MCF 10A (cell line): ENCODE data around the gene SFRP5. TPM values are rescaled to one million over a fixed set of nuclear protein-coding genes. Genes with fewer than 3 reads are reported as not detected.

Source experiments
- BruUV-seq: library from RNA; stranded (reverse); fragments of 400-500 nt; replicated peaks from 2 replicates; lab custom pipeline; 2021; lab: Mats Ljungman, UMichigan
- CTCF ChIA-PET: fragments of 300-600 bp; sonication (Branson Sonifier 250); formaldehyde crosslinking; extraction: SDS; loops from one replicate; lab custom pipeline; 2021; ENCODE audit warnings: antibody characterized with exemption, inconsistent platforms; lab: Yijun Ruan, JAX
- POLR2A ChIA-PET: fragments of 300-600, 350-650 bp; sonication (Branson Sonifier 250); formaldehyde crosslinking; extraction: SDS; loops from one replicate; lab custom pipeline; 2020; ENCODE audit warnings: antibody characterized with exemption, inconsistent platforms; lab: Yijun Ruan, JAX
- DNase-seq: peaks from one replicate; pipeline ENCODE4 v3.0.0-alpha.2; 2018; ENCODE audit not compliant: unreplicated experiment
- H3K27ac Mint-ChIP-seq: one replicate; pipeline ENCODE4 v1.8.0; 2022; ENCODE audit warnings: mild to moderate bottlenecking, low read depth, mixed read lengths; ENCODE audit not compliant: unreplicated experiment
- H3K27me3 Mint-ChIP-seq: one replicate; pipeline ENCODE4 v1.8.0; 2022; ENCODE audit warnings: mixed read lengths; ENCODE audit not compliant: insufficient read depth, unreplicated experiment
- H3K36me3 Mint-ChIP-seq: one replicate; pipeline ENCODE4 v1.8.0; 2022; ENCODE audit warnings: mild to moderate bottlenecking, moderate library complexity, mixed read lengths; ENCODE audit not compliant: insufficient read depth, unreplicated experiment
- H3K4me1 Mint-ChIP-seq: one replicate; pipeline ENCODE4 v1.8.0; 2022; ENCODE audit warnings: mixed read lengths; ENCODE audit not compliant: insufficient read depth, unreplicated experiment
- H3K4me3 Mint-ChIP-seq: one replicate; pipeline ENCODE4 v1.8.0; 2022; ENCODE audit warnings: mild to moderate bottlenecking, moderate library complexity, mixed read lengths; ENCODE audit not compliant: unreplicated experiment
- H3K9me3 Mint-ChIP-seq: one replicate; pipeline ENCODE4 v1.8.0; 2022; ENCODE audit warnings: mixed read lengths; ENCODE audit not compliant: unreplicated experiment
- intact Hi-C: fragments of 100-400 bp; cut with micrococcal nuclease; formaldehyde crosslinking; loops from 2 replicates; pipeline ENCODE4 v1.14.1; 2022
- total RNA-seq: library from RNA; stranded (reverse); gene quantifications from 2 replicates; pipeline ENCODE4 v1.2.3, GENCODE V29; 2022
- TF ChIP-seq, protein P1 (sequence below): fragments of 200-600 bp; IDR thresholded peaks from one replicate; pipeline ENCODE4 v1.8.0; 2022; ENCODE audit warnings: antibody characterized with exemption, mild to moderate bottlenecking; ENCODE audit not compliant: unreplicated experiment

SFRP5 gene
- total RNA-seq, 1 experiment from 2014 or later: not detected

DNA sequence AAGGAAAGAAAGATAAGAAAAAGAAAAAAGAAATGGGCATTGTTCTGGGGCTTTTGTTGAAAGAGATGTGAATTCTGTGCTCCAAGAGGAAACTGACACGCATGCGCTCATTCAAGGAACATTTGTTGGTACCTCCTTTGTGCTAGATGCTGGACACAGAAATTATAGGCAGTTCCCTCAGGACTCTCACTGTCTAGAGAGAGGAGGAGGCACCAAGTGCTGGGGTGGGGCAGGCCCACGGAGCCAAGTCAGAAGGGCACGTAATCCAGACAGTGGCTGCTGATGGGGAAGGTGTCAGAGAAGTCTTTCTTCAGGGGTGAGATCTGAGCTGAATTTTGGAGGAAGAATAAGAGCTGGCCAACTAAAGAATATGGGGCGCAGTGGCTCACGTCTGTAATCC is 37.8 kb downstream of the SFRP5 start:
- H3K9me3 Mint-ChIP-seq: no peaks in the 10 kb centered on the region

DNA sequence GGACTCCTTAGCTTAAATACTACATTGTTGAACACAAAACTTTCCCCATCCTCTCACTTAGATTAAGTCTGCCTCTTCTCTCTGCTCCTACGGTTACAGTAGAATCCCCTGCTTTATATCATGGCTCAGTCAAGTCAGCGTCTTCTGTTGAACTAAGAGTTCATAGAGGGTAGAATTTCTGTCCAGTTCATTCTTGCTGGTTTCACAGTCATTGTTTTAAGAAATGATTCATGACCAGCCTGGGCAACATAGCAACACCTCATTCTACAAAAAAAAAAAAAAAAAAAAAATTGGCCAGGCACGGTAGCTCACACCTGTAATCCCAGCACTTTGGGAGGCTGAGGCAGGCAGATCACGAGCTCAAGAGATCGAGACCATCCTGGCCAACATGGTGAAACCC is 38.5 kb downstream of the SFRP5 start:
- Mint-ChIP-seq H3K4me1 (peaks cover 15% of the 10 kb centered on the region), H3K27ac (no peak overlapping the region), H3K36me3 (peaks cover 12% of the 10 kb centered on the region), H3K27me3 (no peaks in the 10 kb centered on the region), H3K9me3 (no peaks in the 10 kb centered on the region), H3K4me3 (no peak overlapping the region)
- intact Hi-C loops: loop anchor here (5.0 kb wide), 1 partner anchor 161 kb away; the partner anchor contains the start of gene ANKRD2
- no TSS peak for BruUV-seq
- DNase-seq: peak; percentile 68
- TF ChIP-seq, protein P1, sequence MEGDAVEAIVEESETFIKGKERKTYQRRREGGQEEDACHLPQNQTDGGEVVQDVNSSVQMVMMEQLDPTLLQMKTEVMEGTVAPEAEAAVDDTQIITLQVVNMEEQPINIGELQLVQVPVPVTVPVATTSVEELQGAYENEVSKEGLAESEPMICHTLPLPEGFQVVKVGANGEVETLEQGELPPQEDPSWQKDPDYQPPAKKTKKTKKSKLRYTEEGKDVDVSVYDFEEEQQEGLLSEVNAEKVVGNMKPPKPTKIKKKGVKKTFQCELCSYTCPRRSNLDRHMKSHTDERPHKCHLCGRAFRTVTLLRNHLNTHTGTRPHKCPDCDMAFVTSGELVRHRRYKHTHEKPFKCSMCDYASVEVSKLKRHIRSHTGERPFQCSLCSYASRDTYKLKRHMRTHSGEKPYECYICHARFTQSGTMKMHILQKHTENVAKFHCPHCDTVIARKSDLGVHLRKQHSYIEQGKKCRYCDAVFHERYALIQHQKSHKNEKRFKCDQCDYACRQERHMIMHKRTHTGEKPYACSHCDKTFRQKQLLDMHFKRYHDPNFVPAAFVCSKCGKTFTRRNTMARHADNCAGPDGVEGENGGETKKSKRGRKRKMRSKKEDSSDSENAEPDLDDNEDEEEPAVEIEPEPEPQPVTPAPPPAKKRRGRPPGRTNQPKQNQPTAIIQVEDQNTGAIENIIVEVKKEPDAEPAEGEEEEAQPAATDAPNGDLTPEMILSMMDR: no peak
- ChIA-PET POLR2A (interaction anchor here (0.7 to 15.6 kb wide), 9 partner anchors 11 to 121 kb away, joined by 3 to 539 read pairs (median 5); partner anchors contain the start of genes AVPI1 and MARVELD1), CTCF (interaction anchor here (0.6 to 15.8 kb wide), 17 partner anchors 9 to 120 kb away, joined by 3 to 847 read pairs (median 7); partner anchors contain the start of genes AVPI1 and MARVELD1)

More for the DNA sequence above, 37.8 kb downstream of the SFRP5 start:
- H3K27ac Mint-ChIP-seq: no peak overlapping the region
- peaks cover 17% of the 10 kb centered on the region for H3K4me1 Mint-ChIP-seq
- ChIA-PET POLR2A (interaction anchor here (1.2 to 15.6 kb wide), 7 partner anchors 9 to 121 kb away, joined by 4 to 539 read pairs (median 14); partner anchors contain the start of genes AVPI1 and MARVELD1), CTCF (interaction anchor here (0.6 to 15.8 kb wide), 10 partner anchors 10 to 121 kb away, joined by 3 to 847 read pairs (median 12); partner anchors contain the start of genes AVPI1 and MARVELD1)
- TF ChIP-seq, protein P1: no peak
- no peaks in the 10 kb centered on the region for H3K27me3 Mint-ChIP-seq
- BruUV-seq: no TSS peak
- H3K4me3 Mint-ChIP-seq: no peak overlapping the region
- no peak for DNase-seq
- peaks cover 14% of the 10 kb centered on the region for H3K36me3 Mint-ChIP-seq
- intact Hi-C loops: loop anchor here (5.0 kb wide), 1 partner anchor 162 kb away; the partner anchor contains the start of gene ANKRD2

GRCh38 chr10:97732052-97732359 is 39.8 kb downstream of the SFRP5 start:
- intact Hi-C loops: loop anchor here (5.0 kb wide), 1 partner anchor 160 kb away; the partner anchor contains the start of gene ANKRD2
- Mint-ChIP-seq H3K4me3 (no peak overlapping the region), H3K4me1 (peaks cover 10% of the 10 kb centered on the region), H3K9me3 (no peaks in the 10 kb centered on the region), H3K36me3 (peaks cover 4% of the 10 kb centered on the region), H3K27me3 (no peaks in the 10 kb centered on the region), H3K27ac (no peak overlapping the region)
- TF ChIP-seq, protein P1: no peak
- CTCF ChIA-PET: interaction anchor here (0.6 to 15.8 kb wide), 19 partner anchors 8 to 1890 kb away, joined by 3 to 847 read pairs (median 10); partner anchors contain the start of genes AVPI1 and MARVELD1
- no TSS peak for BruUV-seq
- DNase-seq: no peak
- POLR2A ChIA-PET: interaction anchor here (0.9 to 15.6 kb wide), 5 partner anchors 17 to 46 kb away, joined by 3 to 539 read pairs (median 14); partner anchors contain the start of genes AVPI1 and MARVELD1

DNA sequence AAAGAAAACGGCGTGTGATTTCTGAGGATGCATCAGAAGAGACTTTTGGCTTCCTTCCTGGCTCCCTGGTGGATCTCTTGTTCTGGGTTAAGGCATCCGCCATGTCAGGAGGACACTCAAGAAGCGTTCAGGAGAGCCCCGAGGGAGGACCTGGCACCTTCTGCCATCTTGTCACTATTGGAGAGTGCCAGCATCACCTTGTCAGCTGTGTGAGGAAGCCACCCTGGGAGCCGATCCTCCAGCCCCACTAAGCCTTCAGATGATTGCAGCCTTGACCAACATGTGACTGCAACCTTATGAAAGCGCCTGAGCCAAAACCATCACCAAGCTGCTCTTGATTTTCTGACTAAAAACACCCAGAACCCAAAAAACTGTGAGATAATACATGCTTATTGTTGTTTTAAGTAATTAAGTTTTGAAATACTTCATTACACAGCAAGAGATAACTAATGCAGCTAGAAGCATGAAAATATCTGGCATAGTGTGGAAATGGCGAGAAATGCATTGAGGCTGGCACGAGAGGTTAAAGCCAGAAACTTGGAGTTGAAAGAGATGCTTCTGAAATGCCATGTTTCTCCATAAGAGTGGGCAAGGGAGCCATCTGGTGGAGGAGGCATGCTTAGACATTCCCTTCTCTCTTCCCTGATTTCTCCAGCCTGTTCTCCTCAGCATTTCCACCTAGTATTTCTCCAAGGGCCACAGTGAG is 40.3 kb downstream of the SFRP5 start:
- H3K4me1 Mint-ChIP-seq: peaks cover 15% of the 10 kb centered on the region
- H3K27me3 Mint-ChIP-seq: no peaks in the 10 kb centered on the region
- H3K9me3 Mint-ChIP-seq: no peaks in the 10 kb centered on the region
- no peaks in the 10 kb centered on the region for H3K36me3 Mint-ChIP-seq
- intact Hi-C loops: loop anchor here (1.0 to 5.0 kb wide), 4 partner anchors 22 to 159 kb away; partner anchors contain the start of gene ANKRD2
- no peak overlapping the region for H3K4me3 Mint-ChIP-seq
- TF ChIP-seq, protein P1: peak; percentile 86
- ChIA-PET CTCF (interaction anchor here (0.5 to 15.8 kb wide), 22 partner anchors 8 to 1891 kb away, joined by 3 to 847 read pairs (median 6); partner anchors contain the start of genes AVPI1 and MARVELD1), POLR2A (interaction anchor here (0.9 to 15.6 kb wide), 4 partner anchors 17 to 52 kb away, joined by 3 to 539 read pairs (median 95); partner anchors contain the start of genes AVPI1 and MARVELD1)
- BruUV-seq: no TSS peak
- DNase-seq: peak; percentile 92
- no peak overlapping the region for H3K27ac Mint-ChIP-seq
